Brain microvascular endothelial cell (primary cell): Measurements from ENCODE around the gene C4B.
"Not testable (repeated sequence)": the region's sequence is repeated elsewhere in the genome, so short reads cannot be mapped to it uniquely, and the experiment has no call there.

Experiments used
- DNase-seq: peaks from one replicate; pipeline ENCODE4 v3.0.0-alpha.2; 2020
- H3K27ac ChIP-seq: fragments of 250-450 bp; sonication (Bioruptor Pico); 2 replicates; pipeline ENCODE4 v1.5.1; 2020; ENCODE audit warnings: mild to moderate bottlenecking, moderate library complexity
- H3K27me3 ChIP-seq: fragments of 250-450 bp; sonication (Bioruptor Pico); replicated peaks from 2 replicates; pipeline ENCODE4 v1.5.1; 2020; ENCODE audit warnings: mild to moderate bottlenecking
- H3K36me3 ChIP-seq: fragments of 250-450 bp; sonication (Bioruptor Pico); replicated peaks from 2 replicates; pipeline ENCODE4 v1.5.1; 2020; ENCODE audit warnings: mild to moderate bottlenecking
- H3K4me3 ChIP-seq: 2 replicates; pipeline ENCODE4 v1.5.1; 2011; ENCODE audit warnings: low read depth, mild to moderate bottlenecking, control low read depth, low read length, moderate library complexity
- CTCF ChIP-seq: IDR thresholded peaks from 2 replicates; pipeline ENCODE4 v1.5.1; 2011; ENCODE audit warnings: low read depth, mild to moderate bottlenecking, moderate library complexity, low read length, control low read depth, inconsistent platforms; ENCODE audit errors: missing control alignments
- in situ Hi-C: cut with HindIII; loops from 2 replicates; pipeline ENCODE4 v1.10.0; 2017; ENCODE audit warnings: low sequenced_read_pairs, low pct_ligation_motif_present

C4B gene

GRCh38 chr6:31971993-31972708 lies 42.4 kb upstream of the C4B start, which contains the start of gene DXO:
TSS of gene DXO (minus strand) at chr6:31972138. CDS start at chr6:31971675, 463 bp downstream.
- H3K36me3 ChIP-seq, result peaks cover 27% of the 10 kb centered on the region
- TF ChIP-seq CTCF, result no peak
- in situ Hi-C loops, result no loop called here

GRCh38 chr6:31972709-31973350 lies 41.8 kb upstream of the C4B start:
- DNase-seq, result peak; percentile 35

More at GRCh38 chr6:31971993-31972708, 42.4 kb upstream of the C4B start, which contains the start of gene DXO:
- Histone ChIP-seq H3K27me3 (no peaks in the 10 kb centered on the region), H3K27ac (peak within 1 kb of the TSS; percentile 99), H3K4me3 (peak within 1 kb of the TSS; percentile 92)
- peak; percentile 97 for DNase-seq

GRCh38 chr6:31976065-31976464 lies 38.5 kb upstream of the C4B start:
- DNase-seq, H3K4me3 ChIP-seq: not testable (repeated sequence)

More at GRCh38 chr6:31972709-31973350, 41.8 kb upstream of the C4B start:
- Histone ChIP-seq H3K36me3 (peaks cover 20% of the 10 kb centered on the region), H3K27ac (peak overlapping the region; percentile 99), H3K4me3 (peak overlapping the region; percentile 92), H3K27me3 (no peaks in the 10 kb centered on the region)
- in situ Hi-C loops, result no loop called here
- TF ChIP-seq CTCF, result no peak

GRCh38 chr6:31977816-31978431 lies 36.7 kb upstream of the C4B start:
- no peak for DNase-seq
- H3K27ac ChIP-seq, result no peak overlapping the region
- no peaks in the 10 kb centered on the region for H3K27me3 ChIP-seq
- in situ Hi-C loops, result no loop called here
- H3K36me3 ChIP-seq, result peaks cover 2% of the 10 kb centered on the region
- TF ChIP-seq CTCF, result no peak
- H3K4me3 ChIP-seq, result no peak overlapping the region

More at GRCh38 chr6:31976065-31976464, 38.5 kb upstream of the C4B start:
- in situ Hi-C loops, H3K36me3 ChIP-seq, H3K27ac ChIP-seq, H3K27me3 ChIP-seq: not testable (repeated sequence)

GRCh38 chr6:31978831-31979230 lies 35.8 kb upstream of the C4B start:
- Histone ChIP-seq H3K36me3 (peaks cover 2% of the 10 kb centered on the region), H3K4me3 (no peak overlapping the region), H3K27ac (no peak overlapping the region), H3K27me3 (no peaks in the 10 kb centered on the region)
- no peak for DNase-seq
- no peak for TF ChIP-seq CTCF
- in situ Hi-C loops, result no loop called here

GRCh38 chr6:31979238-31979898 lies 35.2 kb upstream of the C4B start:
- peaks cover 2% of the 10 kb centered on the region for H3K36me3 ChIP-seq
- no peak overlapping the region for H3K27ac ChIP-seq
- H3K27me3 ChIP-seq, result no peaks in the 10 kb centered on the region
- in situ Hi-C loops, result no loop called here
- no peak overlapping the region for H3K4me3 ChIP-seq
- no peak for DNase-seq
- no peak for TF ChIP-seq CTCF

- DNase-seq, in situ Hi-C loops, H3K4me3 ChIP-seq, H3K36me3 ChIP-seq, H3K27me3 ChIP-seq, H3K27ac ChIP-seq: not testable (repeated sequence)
These were observed 34.3 kb upstream of the C4B start for GRCh38 chr6:31980195-31980876.

- H3K27me3 ChIP-seq, H3K4me3 ChIP-seq, DNase-seq, H3K36me3 ChIP-seq, H3K27ac ChIP-seq, in situ Hi-C loops: not testable (repeated sequence)
These were observed 33.6 kb upstream of the C4B start for GRCh38 chr6:31980998-31981397.
